ENCODE data around the gene ULK4. TPM values are rescaled to one million over a fixed set of nuclear protein-coding genes. Genes with fewer than 3 reads are reported as not detected.

ULK4 gene
- total RNA-seq, 2 experiments from 2014 or later: 9.5 to 10.8 TPM

Other genes starting within 250 kb of the ULK4 start
- 10 to 100 TPM; 19.0 to 19.3 TPM for gene TRAK1, start 129.3 kb upstream of the ULK4 start, total RNA-seq

Data from activated CD4-positive, alpha-beta memory T cell treated with anti-CD3 and anti-CD28 coated beads for 36 hours (primary cell).